AG04450 (cell line): ENCODE results near the gene IDI2. TPM values are rescaled to one million over a fixed set of nuclear protein-coding genes. Genes with fewer than 3 reads are reported as not detected.
"Not testable (repeated sequence)": the region's sequence is repeated elsewhere in the genome, so short reads cannot be mapped to it uniquely, and the experiment has no call there.

Experiments used
- CTCF ChIA-PET: fragments of 300-600, 350-600 bp; formaldehyde crosslinking; extraction: SDS; loops from one replicate; lab custom pipeline; 2022; ENCODE audit warnings: antibody characterized with exemption, inconsistent platforms; lab: Charles Lee
- POLR2A ChIA-PET: fragments of 350-600 bp; formaldehyde crosslinking; extraction: SDS; loops from one replicate; lab custom pipeline; 2021; ENCODE audit warnings: antibody characterized with exemption, inconsistent platforms; lab: Yijun Ruan, JAX
- DNase-seq: peaks from one replicate; pipeline ENCODE4 v3.0.0-alpha.2; 2011; ENCODE audit warnings: low read depth, low spot score
- H3K27ac ChIP-seq: one replicate; pipeline ENCODE4 v1.5.1; 2012; ENCODE audit warnings: low read depth, low read length, control low read depth
- H3K27me3 ChIP-seq: one replicate; pipeline ENCODE4 v1.6.0; 2012; ENCODE audit warnings: low read length; ENCODE audit not compliant: control insufficient read depth, insufficient read depth
- H3K4me3 ChIP-seq: 2 replicates; pipeline ENCODE4 v1.5.1; 2011; ENCODE audit warnings: mild to moderate bottlenecking, low read depth, low read length, control low read depth
- H3K9me3 ChIP-seq: 2 replicates; pipeline ENCODE4 v1.5.1; 2012; ENCODE audit warnings: low read length; ENCODE audit not compliant: control insufficient read depth, insufficient read depth
- CTCF ChIP-seq: IDR thresholded peaks from 2 replicates; pipeline ENCODE4 v1.5.1; 2011; ENCODE audit warnings: low read depth, low read length, control low read depth, inconsistent platforms
- polyA plus RNA-seq: library from polyadenylated mRNA; depleted of rRNA; stranded (reverse); fragments of >200 nt; gene quantifications from 2 replicates; pipeline ENCODE4 v1.2.3, GENCODE V29; 2011

The IDI2 gene
- polyA plus RNA-seq, 1 experiment, result not detected

DNA sequence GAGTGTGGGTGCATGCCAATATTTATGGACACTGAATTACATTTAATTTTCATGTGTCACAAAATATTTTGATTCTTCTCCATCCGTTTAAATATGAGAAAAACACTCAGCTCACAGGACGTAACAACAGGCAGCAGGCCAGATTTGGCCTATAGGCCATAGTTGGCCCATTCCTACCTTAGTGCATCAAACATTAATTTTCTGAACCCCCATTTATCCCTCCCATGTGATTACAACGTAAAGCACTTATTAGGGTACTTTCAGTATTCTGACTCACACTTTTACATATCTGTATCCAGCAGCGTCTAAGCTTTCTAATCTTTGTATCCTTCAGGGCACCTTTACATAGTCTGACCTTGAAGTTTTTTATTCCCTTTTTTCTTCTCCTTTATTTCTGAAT lies 19.3 kb upstream of the IDI2 start:
- no peak for DNase-seq
- CTCF ChIA-PET, result no interaction called here
- Histone ChIP-seq H3K27me3 (no peaks in the 10 kb centered on the region), H3K27ac (no peak overlapping the region), H3K4me3 (no peak overlapping the region), H3K9me3 (no peaks in the 10 kb centered on the region)
- POLR2A ChIA-PET, result no interaction called here
- no peak for TF ChIP-seq CTCF

DNA sequence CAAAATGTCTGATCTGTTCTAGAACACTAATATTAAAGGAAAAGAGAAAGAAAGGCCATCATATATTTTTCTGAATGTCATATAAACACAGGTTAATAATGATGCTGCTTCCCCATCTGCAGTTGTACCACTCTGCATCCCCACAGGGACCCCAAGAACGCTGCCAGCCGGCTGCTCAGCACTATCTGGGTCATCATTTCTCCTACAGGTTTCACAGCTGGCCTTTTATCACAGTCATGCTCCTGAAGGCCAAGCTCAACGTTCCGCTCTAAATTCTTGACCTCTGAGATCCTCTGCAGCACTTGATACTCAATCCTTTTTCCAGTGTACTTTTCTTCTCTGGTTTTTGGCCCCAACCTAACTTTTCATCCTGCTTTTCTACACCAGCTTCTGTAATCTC lies 18.5 kb upstream of the IDI2 start:
- ChIA-PET CTCF (no interaction called here), POLR2A (no interaction called here)
- Histone ChIP-seq H3K27ac (no peak overlapping the region), H3K4me3 (no peak overlapping the region), H3K27me3 (no peaks in the 10 kb centered on the region), H3K9me3 (no peaks in the 10 kb centered on the region)
- DNase-seq, result no peak
- TF ChIP-seq CTCF, result no peak

DNA sequence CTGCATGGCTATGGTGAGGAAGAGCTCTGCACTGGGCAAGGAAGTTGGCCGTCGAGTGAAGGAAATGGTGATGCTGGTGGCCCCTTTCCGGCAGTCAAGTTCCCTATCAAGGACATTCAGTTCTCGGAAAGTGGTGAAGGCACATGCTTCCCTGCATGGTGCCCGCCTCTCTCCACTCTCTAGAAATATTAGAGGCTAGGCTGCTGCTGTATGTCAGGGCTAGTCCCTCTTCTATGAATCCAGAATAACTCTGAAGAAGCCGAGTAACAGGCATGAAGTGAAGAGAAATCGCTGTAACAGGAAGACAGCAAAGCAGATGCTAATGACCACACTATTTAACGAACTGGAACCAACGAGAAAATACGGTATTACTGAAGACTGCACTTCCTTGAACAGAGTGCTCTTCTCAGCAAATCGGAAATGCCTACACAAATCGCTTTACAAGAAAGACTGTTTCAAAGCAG lies 17.9 kb upstream of the IDI2 start:
- POLR2A ChIA-PET, result no interaction called here
- DNase-seq, result no peak
- CTCF ChIA-PET, result no interaction called here
- TF ChIP-seq CTCF, result no peak
- H3K27me3 ChIP-seq, result no peaks in the 10 kb centered on the region
- H3K27ac ChIP-seq, result no peak overlapping the region
- no peak overlapping the region for H3K4me3 ChIP-seq
- H3K9me3 ChIP-seq, result no peaks in the 10 kb centered on the region

DNA sequence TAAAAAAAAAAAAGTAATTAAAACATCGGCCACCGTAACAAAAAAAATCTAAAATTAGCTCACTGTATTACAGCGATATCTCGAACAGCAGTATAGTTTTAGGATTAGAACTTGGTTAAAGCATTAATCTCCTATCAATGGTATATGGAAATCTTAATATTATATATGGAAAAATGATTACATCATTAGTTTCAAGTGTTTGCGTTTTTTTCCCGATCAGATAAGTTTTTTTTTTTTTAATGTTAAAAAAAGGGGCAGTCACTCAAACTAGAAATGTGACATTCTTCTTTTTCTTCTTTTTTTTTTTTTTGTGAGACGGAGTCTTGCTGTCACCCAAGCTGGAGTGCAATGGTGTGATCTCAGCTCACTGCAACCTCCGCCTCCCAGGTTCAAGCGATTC lies 15.9 kb upstream of the IDI2 start:
- CTCF ChIA-PET, result no interaction called here
- POLR2A ChIA-PET, result no interaction called here
- DNase-seq, result no peak
- TF ChIP-seq CTCF, result no peak
- Histone ChIP-seq H3K9me3 (no peaks in the 10 kb centered on the region), H3K27ac (no peak overlapping the region), H3K27me3 (no peaks in the 10 kb centered on the region), H3K4me3 (no peak overlapping the region)

GRCh38 chr10:1040133-1040532 lies 14.5 kb upstream of the IDI2 start:
- Histone ChIP-seq H3K4me3 (no peak overlapping the region), H3K27me3 (no peaks in the 10 kb centered on the region), H3K9me3 (no peaks in the 10 kb centered on the region), H3K27ac (no peak overlapping the region)
- CTCF ChIA-PET, result no interaction called here
- DNase-seq, result no peak
- POLR2A ChIA-PET, result no interaction called here
- no peak for TF ChIP-seq CTCF

DNA sequence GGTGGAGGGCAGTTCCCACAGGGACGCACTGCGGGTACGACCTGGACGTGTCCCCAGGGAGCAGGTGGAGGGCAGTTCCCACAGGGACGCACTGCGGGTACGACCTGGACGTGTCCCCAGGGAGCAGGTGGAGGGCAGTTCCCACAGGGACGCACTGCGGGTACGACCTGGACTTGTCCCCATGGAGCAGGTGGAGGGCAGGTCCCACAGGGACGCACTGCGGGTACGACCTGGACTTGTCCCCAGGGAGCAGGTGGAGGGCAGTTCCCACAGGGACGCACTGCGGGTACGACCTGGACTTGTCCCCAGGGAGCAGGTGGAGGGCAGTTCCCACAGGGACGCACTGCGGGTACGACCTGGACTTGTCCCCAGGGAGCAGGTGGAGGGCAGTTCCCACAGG lies 13.1 kb upstream of the IDI2 start:
- H3K4me3 ChIP-seq, H3K9me3 ChIP-seq, H3K27ac ChIP-seq, DNase-seq, POLR2A ChIA-PET, H3K27me3 ChIP-seq, CTCF ChIA-PET: not testable (repeated sequence)
